KOPT-K1 (cell line): Measurements from ENCODE around the gene UBE2N.
"Not testable (repeated sequence)": the region's sequence is repeated elsewhere in the genome, so short reads cannot be mapped to it uniquely, and the experiment has no call there.

Experiments
- H3K27ac ChIP-seq: fragments of 200-600 bp; sonication (generic); 2 replicates; pipeline ENCODE4 v1.5.1; 2016; ENCODE audit warnings: antibody characterized with exemption, mild to moderate bottlenecking, low read depth, low read length; ENCODE audit not compliant: poor library complexity, severe bottlenecking
- H3K36me3 ChIP-seq: fragments of 200-600 bp; sonication (generic); 2 replicates; pipeline ENCODE4 v1.5.1; 2017; ENCODE audit warnings: antibody characterized with exemption, mild to moderate bottlenecking, low read length, moderate library complexity; ENCODE audit not compliant: insufficient read depth
- H3K9me3 ChIP-seq: fragments of 200-600 bp; sonication (generic); 2 replicates; pipeline ENCODE4 v1.5.1; 2017; ENCODE audit warnings: antibody characterized with exemption, low read length, mild to moderate bottlenecking; ENCODE audit not compliant: insufficient read depth, poor library complexity, severe bottlenecking

Gene UBE2N

GRCh38 chr12:93430280-93430679, 11.5 kb downstream of the UBE2N start:
- no peaks in the 10 kb centered on the region for H3K9me3 ChIP-seq
- no peak overlapping the region for H3K27ac ChIP-seq

GRCh38 chr12:93429852-93430251, 11.9 kb downstream of the UBE2N start:
- H3K27ac ChIP-seq = no peak overlapping the region
- no peaks in the 10 kb centered on the region for H3K9me3 ChIP-seq
- no peaks in the 10 kb centered on the region for H3K36me3 ChIP-seq

More at GRCh38 chr12:93430280-93430679, 11.5 kb downstream of the UBE2N start:
- H3K36me3 ChIP-seq = no peaks in the 10 kb centered on the region

GRCh38 chr12:93429448-93429847, 12.3 kb downstream of the UBE2N start:
- no peaks in the 10 kb centered on the region for H3K36me3 ChIP-seq
- H3K27ac ChIP-seq = no peak overlapping the region
- no peaks in the 10 kb centered on the region for H3K9me3 ChIP-seq

GRCh38 chr12:93427779-93428564, 13.8 kb downstream of the UBE2N start:
- Histone ChIP-seq H3K27ac (no peak overlapping the region), H3K36me3 (no peaks in the 10 kb centered on the region), H3K9me3 (no peaks in the 10 kb centered on the region)

GRCh38 chr12:93426412-93426805, 15.3 kb downstream of the UBE2N start:
- no peak overlapping the region for H3K27ac ChIP-seq

GRCh38 chr12:93425736-93426411, 15.9 kb downstream of the UBE2N start:
- Histone ChIP-seq H3K36me3 (no peaks in the 10 kb centered on the region), H3K27ac (no peak overlapping the region), H3K9me3 (no peaks in the 10 kb centered on the region)

More at GRCh38 chr12:93426412-93426805, 15.3 kb downstream of the UBE2N start:
- no peaks in the 10 kb centered on the region for H3K9me3 ChIP-seq
- H3K36me3 ChIP-seq = no peaks in the 10 kb centered on the region

- H3K9me3 ChIP-seq = no peaks in the 10 kb centered on the region
- no peak overlapping the region for H3K27ac ChIP-seq
- no peaks in the 10 kb centered on the region for H3K36me3 ChIP-seq
Observed at GRCh38 chr12:93422050-93422449, 19.7 kb downstream of the UBE2N start.

- peaks cover 4% of the 10 kb centered on the region; the same call in 1 of the 2 replicates for H3K36me3 ChIP-seq
- H3K27ac ChIP-seq = no peak overlapping the region
- no peaks in the 10 kb centered on the region for H3K9me3 ChIP-seq
Observed at GRCh38 chr12:93419388-93420034, 22.2 kb downstream of the UBE2N start.

- peaks cover 6% of the 10 kb centered on the region; the same call in 1 of the 2 replicates for H3K36me3 ChIP-seq
- no peaks in the 10 kb centered on the region for H3K9me3 ChIP-seq
- no peak overlapping the region for H3K27ac ChIP-seq
Observed at GRCh38 chr12:93417967-93418480, 23.7 kb downstream of the UBE2N start.

GRCh38 chr12:93415723-93416464, 25.9 kb downstream of the UBE2N start:
- Histone ChIP-seq H3K36me3 (peaks cover 11% of the 10 kb centered on the region), H3K9me3 (no peaks in the 10 kb centered on the region), H3K27ac (no peak overlapping the region)

GRCh38 chr12:93413064-93413463, 28.7 kb downstream of the UBE2N start:
- H3K9me3 ChIP-seq = no peaks in the 10 kb centered on the region
- H3K36me3 ChIP-seq = peaks cover 39% of the 10 kb centered on the region
- H3K27ac ChIP-seq = no peak overlapping the region

- H3K36me3 ChIP-seq = peaks cover 46% of the 10 kb centered on the region
- H3K9me3 ChIP-seq, H3K27ac ChIP-seq: not testable (repeated sequence)
Observed at GRCh38 chr12:93412396-93412795, 29.4 kb downstream of the UBE2N start.

GRCh38 chr12:93411060-93411459, 30.7 kb downstream of the UBE2N start:
- H3K36me3 ChIP-seq = peaks cover 59% of the 10 kb centered on the region
- not testable (repeated sequence) for H3K9me3 ChIP-seq, H3K27ac ChIP-seq

GRCh38 chr12:93409343-93410187, 32.2 kb downstream of the UBE2N start:
- H3K27ac ChIP-seq, H3K9me3 ChIP-seq: not testable (repeated sequence)
- peaks cover 71% of the 10 kb centered on the region for H3K36me3 ChIP-seq
